ENCODE results near the gene DOCK2. TPM values are rescaled to one million over a fixed set of nuclear protein-coding genes. Genes with fewer than 3 reads are reported as not detected.

The DOCK2 gene
- total RNA-seq, 1 donor from 2014 or later: 0.77 TPM

DNA sequence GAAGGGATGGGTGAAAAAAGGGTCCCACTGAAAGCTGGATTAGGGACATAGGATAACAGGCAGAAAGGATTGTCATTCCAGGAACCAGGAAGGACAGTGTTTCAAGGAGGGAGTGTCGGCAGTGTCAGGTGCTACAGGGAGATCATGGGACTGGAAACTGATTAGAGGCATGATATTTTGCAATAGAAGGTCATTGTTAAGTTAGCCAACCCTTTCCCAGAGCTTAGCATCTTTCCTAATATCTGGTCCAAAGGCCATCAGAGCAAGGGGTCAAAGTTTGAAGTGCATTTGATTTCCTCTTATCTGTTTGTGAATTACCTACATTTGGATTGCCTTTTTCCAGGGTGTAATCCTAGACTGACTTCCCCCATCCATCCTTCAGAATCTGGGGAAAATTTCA lies 91.3 kb downstream of the DOCK2 start:
- TF ChIP-seq, protein P1, sequence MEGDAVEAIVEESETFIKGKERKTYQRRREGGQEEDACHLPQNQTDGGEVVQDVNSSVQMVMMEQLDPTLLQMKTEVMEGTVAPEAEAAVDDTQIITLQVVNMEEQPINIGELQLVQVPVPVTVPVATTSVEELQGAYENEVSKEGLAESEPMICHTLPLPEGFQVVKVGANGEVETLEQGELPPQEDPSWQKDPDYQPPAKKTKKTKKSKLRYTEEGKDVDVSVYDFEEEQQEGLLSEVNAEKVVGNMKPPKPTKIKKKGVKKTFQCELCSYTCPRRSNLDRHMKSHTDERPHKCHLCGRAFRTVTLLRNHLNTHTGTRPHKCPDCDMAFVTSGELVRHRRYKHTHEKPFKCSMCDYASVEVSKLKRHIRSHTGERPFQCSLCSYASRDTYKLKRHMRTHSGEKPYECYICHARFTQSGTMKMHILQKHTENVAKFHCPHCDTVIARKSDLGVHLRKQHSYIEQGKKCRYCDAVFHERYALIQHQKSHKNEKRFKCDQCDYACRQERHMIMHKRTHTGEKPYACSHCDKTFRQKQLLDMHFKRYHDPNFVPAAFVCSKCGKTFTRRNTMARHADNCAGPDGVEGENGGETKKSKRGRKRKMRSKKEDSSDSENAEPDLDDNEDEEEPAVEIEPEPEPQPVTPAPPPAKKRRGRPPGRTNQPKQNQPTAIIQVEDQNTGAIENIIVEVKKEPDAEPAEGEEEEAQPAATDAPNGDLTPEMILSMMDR (conservative IDR thresholded peaks at IDR 0.05): no peak
- Mint-ChIP-seq H3K4me1 (no peaks in the 10 kb centered on the region), H3K27me3 (ENCODE audit: low read depth) (peaks cover 6% of the 10 kb centered on the region), H3K9me3 (no peaks in the 10 kb centered on the region), H3K27ac (ENCODE audit: unreplicated experiment) (no peak overlapping the region), H3K36me3 (ENCODE audit: low read depth) (no peaks in the 10 kb centered on the region), H3K4me3 (no peak overlapping the region)
- no peak for DNase-seq (ENCODE audit: low read depth, low spot score)

DNA sequence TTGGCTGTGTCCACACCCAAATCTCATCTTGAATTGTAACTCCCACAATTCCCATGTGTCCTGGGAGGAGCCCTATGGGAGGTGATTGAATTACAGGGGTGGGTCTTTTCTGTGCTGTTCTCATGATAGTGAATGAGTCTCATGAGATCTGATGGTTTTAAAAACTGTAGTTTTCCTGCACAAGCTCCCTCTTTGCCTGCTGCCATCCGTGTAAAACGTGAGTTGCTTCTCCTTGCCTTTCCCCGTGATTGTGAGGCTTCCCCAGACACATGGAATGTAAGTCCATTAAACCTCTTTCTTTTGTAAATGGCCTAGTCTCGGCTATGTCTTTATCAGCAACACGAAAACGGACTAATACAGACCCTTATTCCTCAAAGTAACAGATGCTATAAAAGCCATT lies 94.1 kb downstream of the DOCK2 start:
- Mint-ChIP-seq H3K27ac (ENCODE audit: unreplicated experiment) (no peak overlapping the region), H3K4me3 (no peak overlapping the region), H3K27me3 (ENCODE audit: low read depth) (peaks cover 6% of the 10 kb centered on the region), H3K9me3 (no peaks in the 10 kb centered on the region), H3K4me1 (no peaks in the 10 kb centered on the region), H3K36me3 (ENCODE audit: low read depth) (no peaks in the 10 kb centered on the region)
- no peak for DNase-seq (ENCODE audit: low read depth, low spot score)
- TF ChIP-seq, protein P1 (conservative IDR thresholded peaks at IDR 0.05): no peak

DNA sequence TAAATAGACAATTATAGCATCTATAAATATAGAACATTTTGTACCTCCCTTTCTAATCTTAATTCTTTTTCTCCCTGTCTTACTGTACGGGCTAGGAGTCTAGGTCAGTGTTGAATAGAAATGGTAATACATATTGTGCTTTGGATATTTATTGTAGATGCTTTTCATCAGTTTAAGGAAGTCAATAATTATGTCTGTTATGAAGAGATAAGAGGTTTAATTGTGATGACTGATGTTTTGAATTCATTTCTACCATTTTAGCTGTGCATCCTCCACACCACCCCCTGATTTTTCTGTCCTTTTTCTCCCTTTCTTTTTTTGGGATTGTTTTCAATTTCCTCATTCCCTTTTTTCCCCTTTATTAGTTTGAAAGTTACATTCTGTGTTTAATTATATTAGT lies 95.8 kb downstream of the DOCK2 start:
- H3K36me3 Mint-ChIP-seq (ENCODE audit: low read depth): no peaks in the 10 kb centered on the region
- no peak overlapping the region for H3K4me3 Mint-ChIP-seq
- no peaks in the 10 kb centered on the region for H3K4me1 Mint-ChIP-seq
- TF ChIP-seq, protein P1 (conservative IDR thresholded peaks at IDR 0.05): no peak
- no peaks in the 10 kb centered on the region for H3K9me3 Mint-ChIP-seq
- no peak for DNase-seq (ENCODE audit: low read depth, low spot score)
- H3K27me3 Mint-ChIP-seq (ENCODE audit: low read depth): peaks cover 4% of the 10 kb centered on the region
- no peak overlapping the region for H3K27ac Mint-ChIP-seq (ENCODE audit: unreplicated experiment)

DNA sequence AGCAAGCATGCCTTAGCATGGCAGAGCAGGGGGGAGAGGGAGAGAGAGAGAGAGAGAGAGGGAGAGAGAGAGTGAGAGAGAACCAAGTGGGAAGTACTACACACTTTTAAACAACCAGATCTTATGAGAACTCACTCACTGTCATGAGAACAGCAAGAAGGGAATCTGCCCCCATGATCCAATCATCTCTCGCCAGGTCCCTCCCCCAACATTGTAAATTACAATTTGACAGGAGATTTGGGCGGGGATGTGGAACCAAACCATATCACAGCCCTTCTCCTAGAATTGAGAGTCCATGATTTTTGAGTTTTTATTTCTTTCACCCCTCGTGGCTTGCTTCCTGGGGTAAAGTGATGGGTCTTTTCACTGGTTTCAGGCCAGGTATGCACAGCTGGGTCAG lies 98.8 kb downstream of the DOCK2 start:
- Mint-ChIP-seq H3K4me3 (no peak overlapping the region), H3K36me3 (ENCODE audit: low read depth) (no peaks in the 10 kb centered on the region), H3K9me3 (no peaks in the 10 kb centered on the region), H3K27me3 (ENCODE audit: low read depth) (no peaks in the 10 kb centered on the region), H3K27ac (ENCODE audit: unreplicated experiment) (no peak overlapping the region), H3K4me1 (no peaks in the 10 kb centered on the region)
- DNase-seq (ENCODE audit: low read depth, low spot score): no peak
- TF ChIP-seq, protein P1 (conservative IDR thresholded peaks at IDR 0.05): no peak

DNA sequence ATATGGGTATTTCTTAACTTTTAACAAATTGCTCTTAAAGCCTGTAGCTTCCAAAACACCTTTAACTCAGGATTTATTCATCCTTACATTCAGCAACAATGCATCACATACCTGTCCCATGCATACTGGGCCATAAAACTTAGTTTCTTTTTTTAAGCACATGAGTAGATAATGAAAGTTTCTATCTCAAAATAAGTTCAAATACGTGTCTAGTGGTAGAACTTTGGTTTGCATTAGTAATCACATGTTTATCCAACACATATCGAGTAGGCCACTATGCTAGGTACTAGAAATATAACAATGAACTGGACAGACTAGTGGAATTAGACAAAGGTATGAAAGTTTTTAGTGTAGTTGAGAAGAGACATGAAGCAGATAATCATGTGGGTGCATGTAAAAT lies 99.6 kb downstream of the DOCK2 start:
- Mint-ChIP-seq H3K4me3 (no peak overlapping the region), H3K27me3 (ENCODE audit: low read depth) (no peaks in the 10 kb centered on the region), H3K36me3 (ENCODE audit: low read depth) (no peaks in the 10 kb centered on the region), H3K9me3 (no peaks in the 10 kb centered on the region), H3K27ac (ENCODE audit: unreplicated experiment) (no peak overlapping the region), H3K4me1 (no peaks in the 10 kb centered on the region)
- no peak for DNase-seq (ENCODE audit: low read depth, low spot score)
- TF ChIP-seq, protein P1 (conservative IDR thresholded peaks at IDR 0.05): no peak

DNA sequence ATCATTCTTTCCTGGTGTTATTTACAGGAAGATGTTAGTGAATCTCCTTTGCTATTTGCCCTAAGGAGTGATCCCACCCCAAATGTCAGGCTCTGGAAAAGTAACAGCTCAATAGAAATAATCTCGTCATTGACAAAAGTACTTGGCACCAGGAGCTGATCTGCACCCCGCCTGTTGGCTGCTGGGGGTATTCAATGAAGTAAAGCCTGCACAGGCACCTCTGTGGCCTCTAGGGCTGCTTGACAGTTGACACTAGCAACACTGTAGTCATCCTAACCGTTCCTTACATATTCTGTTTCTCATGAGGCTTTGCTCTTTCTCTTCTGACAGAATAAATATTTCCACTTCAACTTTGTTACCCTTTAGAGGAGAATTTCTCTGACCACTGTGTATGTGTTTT lies 103.4 kb downstream of the DOCK2 start:
- DNase-seq (ENCODE audit: low read depth, low spot score): no peak

More for the DNA sequence above, 103.4 kb downstream of the DOCK2 start:
- Mint-ChIP-seq H3K4me3 (no peak overlapping the region), H3K27me3 (ENCODE audit: low read depth) (no peaks in the 10 kb centered on the region), H3K9me3 (no peaks in the 10 kb centered on the region), H3K4me1 (no peaks in the 10 kb centered on the region), H3K36me3 (ENCODE audit: low read depth) (no peaks in the 10 kb centered on the region), H3K27ac (ENCODE audit: unreplicated experiment) (no peak overlapping the region)
- TF ChIP-seq, protein P1 (conservative IDR thresholded peaks at IDR 0.05): no peak
